ENCODE measurements around the gene SCN5A.

Gene SCN5A

DNA sequence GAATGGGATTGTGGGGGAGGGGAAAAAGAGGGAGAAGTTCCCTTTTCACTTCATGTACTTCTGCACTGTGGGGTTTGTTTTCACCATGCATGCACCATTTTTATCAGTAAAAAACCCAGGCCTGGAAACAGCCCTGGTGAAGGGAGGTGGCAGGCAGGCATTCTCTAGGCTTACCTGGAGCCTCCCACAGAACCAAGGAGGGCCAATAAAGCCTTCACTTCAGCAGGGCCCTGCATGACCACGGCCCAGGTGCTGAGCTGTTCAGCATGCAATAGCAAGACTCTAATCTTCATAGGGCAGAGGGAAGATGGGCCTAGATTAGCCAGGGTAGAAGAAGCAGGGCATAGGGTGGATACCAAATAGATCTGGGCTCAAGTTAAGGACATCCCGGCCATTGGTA lies 49.6 kb downstream of the SCN5A start:
- no peak for DNase-seq

DNA sequence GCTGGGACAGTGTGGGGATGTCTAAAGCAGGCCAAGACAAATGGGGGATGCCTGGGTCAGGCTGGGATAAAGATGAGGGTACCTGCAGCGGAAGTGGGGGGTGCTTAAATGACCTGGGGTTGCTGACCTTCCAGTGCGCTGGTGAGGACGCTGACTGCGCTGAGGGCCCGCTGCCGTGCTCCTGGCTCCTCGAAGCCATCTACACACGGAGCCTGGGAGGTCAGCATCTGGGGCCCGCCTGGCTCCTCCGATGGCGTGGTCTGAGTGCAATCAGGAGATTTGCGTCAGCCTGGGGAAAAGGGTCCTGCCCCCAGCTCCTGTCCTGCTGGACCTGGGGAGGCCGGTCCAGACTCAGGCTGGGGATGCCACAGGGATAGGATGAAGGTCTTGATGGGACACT lies 50.7 kb downstream of the SCN5A start:
- DNase-seq, result no peak

DNA sequence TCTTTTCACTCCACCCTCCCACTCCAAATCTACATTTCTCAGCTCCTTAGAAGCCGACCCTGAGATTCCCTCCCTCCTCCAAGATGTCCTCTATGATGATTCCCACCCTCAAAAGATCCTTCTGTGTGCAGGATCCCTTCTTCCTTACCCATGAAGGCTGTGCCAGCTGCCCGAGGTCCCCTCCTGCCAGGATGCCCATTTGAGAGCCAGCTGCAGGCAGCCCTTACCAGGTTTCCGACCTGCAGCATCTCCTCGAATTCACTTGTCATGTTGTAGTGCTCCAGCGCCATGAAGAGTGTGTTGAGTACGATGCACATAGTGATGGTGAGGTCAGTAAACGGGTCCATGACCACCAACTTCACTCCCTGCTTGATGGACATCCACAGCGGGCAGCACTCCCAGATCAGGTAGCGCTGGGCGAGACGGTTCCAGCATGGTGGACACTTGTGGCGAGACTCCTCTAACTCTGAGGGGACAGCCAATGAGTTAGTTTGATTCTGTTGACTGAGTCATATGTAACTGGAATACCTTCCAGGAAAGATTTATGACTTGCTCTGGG lies 51.9 kb downstream of the SCN5A start:
- DNase-seq, result no peak

DNA sequence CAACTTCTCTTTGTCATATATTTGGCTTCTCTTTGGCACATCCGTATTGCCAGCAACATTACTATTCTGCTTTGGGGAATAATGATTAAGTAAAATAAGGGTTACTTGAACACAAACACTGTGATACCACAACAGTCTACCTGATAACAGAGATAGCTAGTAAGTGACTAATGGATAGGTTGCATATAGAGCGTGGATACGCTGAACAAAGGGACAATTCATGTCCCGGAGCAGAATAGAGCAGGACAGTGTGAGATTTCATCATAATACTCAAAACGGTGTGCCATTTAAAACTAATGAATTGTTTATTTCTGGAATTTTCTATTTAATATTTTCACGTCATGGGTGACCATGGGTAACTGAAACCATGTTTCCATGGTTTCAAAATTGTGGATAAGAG lies 54.1 kb downstream of the SCN5A start:
- no peak for DNase-seq

DNA sequence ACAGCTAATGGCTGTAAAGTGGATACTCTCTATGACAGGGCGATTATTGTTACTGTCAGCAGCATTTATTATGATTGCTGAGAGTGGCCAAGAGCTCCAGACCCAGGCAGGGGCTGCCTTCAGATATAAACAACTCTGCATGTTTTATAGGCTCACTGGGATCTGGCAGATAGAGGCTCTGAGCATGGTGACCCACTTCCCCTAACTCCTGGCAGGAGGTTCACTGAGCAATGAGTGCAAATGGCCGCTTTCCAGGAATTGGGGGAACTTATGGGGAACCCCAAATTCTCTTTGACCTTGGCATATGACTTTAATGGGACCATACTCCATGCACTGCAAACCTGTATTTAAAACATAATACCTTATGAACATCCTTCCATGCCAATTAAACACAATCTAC lies 59.0 kb downstream of the SCN5A start:
- no peak for DNase-seq

DNA sequence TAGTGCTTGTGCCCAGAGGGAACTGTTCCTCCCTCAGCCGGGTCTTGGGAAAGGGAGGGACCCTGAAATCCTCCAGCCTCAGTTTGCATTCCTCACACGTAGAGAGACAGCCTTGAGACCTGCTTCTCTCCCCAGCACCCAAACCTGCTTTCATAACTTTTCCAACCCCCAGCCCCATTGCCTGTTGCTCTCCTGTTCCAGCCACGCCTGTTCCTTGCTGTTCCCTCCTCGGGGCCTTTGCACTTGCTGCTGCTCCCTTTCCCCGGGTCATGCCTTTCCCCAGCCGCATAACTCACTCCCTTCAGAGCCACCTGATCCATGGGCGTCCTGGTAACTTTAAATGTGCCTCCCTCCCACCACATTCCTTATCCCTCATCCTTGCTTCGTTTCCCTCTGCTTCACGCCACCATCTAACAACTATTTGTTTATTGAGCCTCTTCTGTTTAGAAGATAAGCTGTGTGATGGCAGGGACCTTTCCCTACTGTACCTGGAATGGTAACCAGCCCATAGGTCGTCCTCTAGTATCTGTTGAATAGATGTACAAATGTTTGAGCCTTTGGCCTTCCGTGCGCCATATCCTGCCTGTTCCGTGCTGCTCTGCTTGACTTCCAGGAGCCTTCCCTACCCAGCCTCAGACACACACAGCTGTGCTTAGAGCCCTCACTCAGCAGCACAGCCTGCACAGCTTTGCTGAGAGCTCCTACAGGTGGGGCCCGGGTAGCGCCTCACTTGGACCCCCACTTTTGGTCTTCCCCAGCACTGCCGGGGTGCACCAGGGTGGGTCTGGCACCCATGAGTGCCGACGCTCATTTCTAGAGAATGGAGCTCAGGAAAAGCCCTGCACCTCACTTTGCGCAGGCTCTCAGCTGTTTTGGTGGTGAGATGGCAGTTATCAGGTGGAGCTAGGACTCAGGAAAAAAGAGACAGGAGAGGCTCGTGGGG lies 60.2 kb downstream of the SCN5A start:
- DNase-seq, result no peak

DNA sequence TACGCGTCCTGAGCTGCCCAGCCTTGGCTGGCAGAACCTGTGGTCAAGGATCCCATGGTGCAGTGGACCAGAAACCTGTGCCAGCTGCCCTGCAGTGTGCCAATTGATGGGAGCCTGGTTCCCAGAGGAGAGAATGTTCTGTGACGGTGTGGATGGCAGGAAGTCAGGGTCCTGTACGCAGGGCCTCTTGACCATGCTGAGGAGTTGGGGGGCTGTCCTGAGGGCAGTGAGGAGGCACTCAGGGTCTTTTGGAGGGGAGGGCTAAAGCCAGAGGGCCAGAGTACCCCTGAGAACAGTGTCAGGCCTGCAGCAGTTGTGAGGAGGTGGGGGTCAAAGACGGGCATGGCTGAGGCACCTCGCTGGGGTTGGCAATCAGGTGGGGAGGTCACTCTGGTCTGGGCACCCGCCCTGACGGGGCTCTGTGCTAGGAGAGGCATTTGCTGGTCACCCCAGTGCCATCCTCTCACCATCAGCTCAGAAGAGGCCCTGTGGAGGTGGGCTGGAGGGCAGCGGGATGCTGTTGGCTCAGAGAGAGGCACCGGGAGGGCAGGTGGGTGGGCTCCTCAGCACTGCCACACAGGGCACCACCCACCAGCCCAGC lies 61.0 kb downstream of the SCN5A start:
- no peak for DNase-seq

DNA sequence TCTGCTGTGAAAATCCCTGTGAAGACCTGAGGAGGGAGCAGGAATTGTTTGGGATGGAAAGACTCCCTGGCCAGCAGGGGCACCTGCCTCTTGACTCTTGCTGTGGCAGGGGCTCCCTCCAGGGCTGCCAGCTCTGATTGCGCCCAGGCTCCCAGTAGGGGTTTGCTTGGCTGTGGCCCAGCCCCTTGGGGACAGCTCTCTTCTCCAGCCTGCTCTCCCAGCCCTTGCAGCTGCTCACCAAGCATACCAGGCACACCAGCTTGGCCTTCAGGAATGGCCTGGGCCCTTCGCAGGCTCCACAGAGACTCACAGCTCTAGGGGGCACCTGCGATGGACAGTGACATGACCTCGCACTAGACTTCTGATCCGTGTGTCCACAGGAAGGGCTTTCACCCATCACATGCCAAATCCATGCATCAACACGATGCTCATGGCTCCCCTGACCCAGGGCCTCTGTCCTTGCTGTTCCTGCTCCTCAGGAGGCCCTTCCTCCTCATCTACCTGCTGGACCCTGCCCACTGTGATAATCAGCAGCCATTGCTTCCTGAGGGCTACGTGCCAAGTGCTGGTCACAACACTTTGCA lies 61.8 kb downstream of the SCN5A start:
- no peak for DNase-seq

DNA sequence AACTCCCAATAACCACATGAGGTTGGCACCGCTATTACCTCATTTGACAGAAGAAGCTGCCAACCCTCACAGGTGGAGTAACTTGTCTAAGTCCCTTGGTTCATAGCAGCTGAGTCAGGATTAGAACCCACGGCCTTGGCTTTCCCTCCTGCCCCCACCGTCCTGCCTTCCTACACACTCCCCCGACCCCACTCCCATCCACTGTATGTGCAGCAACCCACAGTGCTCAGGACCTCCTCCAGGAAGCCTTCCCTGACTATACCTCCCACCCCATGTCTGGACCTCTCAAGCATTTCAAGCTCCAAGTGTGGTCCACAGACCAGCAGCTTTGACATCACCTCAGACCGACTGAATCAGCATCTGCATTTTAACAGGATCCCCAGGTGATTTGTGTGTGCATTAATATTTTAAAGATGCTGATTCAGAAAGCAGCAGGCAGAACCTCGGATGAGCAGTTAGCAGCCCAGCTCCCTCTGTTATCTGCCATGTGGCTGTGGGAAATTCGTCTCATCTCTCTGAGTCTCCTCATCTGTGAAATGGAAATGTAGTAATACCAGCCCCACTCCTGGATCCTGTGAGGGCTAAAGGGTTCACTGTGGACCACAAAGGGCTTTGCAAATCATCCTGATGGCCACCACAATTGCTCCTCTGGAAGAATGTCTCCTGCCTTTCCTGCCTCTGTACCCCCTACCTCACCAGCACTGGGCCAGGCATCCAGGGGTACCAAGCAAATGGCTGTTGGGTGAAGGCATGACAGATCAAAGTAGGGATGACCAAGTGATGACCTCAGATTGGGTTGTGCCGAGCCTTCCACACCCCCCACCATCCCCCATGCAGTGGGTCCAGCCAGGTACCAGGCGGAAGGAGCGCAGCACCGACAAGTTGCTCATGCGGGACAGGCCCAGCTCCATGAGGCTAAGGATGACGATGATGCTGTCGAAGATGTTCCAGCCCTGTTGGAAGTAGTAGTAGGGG lies 62.7 kb downstream of the SCN5A start:
- DNase-seq, result no peak

DNA sequence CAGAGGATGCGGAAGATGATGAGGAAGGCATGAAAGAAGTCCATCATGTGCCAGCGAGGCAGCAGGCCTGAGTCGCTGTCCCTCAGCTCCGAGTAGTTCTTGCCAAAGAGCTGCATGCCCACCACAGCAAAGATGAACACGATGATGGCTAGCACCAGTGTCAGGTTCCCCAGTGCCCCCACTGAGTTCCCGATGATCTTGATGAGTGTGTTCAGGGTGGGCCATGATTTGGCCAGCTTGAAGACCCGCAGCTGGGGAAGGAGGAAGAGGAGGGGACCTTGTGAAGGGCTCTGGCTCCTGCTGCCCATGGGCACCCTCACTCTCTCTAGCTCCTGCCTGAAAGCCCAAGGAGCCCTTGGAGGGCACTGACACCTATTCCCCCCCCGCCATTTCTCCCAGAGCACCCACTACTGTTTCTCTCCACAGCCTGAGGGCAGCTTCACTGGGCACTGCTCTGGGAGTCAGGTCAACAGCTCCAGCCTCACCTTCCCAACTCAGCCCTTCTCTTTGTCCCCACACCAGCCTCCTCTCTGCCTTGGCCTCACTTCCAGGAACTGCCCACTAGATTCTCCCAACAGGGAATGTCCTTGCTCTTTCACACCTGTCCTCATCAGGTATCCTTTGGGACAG lies 63.6 kb downstream of the SCN5A start:
- DNase-seq, result no peak

DNA sequence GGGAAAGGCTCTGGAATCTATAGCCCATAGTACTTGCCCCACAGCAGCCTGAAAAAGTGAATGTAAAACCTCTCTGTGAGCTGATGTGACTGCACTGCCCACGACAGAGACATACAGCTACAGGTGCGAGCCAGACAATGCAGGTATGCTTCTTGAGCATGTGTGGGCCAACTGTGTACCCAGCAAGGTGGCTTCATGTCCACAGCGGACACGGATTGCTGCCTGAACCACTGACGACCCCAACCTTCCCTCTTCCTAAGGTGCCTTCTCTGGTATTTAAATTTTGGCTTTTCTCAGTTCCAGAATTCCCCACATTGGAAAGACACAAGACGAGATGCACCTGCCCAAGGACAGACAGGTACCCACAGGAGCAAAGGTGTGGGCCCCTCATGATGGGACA lies 65.8 kb downstream of the SCN5A start:
- no peak for DNase-seq

DNA sequence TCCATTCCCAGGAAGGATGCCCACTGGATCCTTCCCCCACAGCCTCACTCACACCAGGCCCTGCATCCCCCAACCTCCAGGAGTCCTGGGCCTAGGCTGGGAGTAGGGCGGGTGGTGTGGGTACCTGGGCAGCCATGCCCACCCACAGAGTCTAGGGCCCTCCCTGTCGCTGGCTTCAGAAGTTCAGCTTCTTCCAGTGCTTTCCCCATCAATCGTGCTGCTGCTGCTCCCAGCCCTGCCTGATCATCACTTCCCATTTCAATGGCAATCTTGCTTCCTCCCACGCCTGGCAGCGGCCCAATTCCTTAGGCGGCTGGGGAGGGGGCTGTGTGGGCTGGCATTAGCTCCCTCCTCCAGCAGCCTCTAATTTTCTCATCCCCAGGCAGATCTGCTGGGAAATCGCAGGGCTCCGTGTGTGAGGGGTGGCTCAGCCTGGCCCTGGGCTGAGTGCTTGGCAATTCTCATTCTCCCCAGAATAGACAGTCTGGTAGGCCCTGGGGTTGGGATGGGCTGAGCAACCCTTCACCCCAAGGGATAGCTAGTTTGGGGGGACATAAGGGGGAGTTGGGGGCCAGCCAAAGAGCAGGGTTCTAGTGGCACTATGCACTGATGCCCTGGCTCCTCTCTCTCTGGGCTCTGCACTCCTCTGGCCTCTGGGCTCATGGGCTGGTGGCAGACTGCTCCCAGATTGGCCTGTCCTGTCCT lies 66.4 kb downstream of the SCN5A start:
- DNase-seq, result no peak

DNA sequence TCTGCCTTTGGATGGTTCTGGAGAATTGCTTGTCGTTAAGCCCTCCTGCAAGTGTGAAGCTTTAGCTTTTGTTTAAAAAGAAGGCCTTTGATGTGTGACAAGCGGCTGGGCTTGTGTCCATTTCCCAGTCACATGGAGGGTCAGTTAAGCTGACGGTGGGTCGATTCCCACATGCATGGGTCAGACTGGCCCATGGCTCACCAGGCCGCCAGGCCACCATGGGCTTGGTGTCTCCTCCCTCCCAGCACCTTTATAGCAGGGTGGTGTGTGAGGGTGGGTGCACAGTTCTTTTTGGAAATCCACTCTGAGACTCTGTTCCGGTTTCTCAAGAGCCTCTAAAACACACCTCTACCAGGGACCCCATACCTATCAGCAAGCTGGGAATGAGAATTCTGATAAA lies 67.2 kb downstream of the SCN5A start:
- no peak for DNase-seq

DNA sequence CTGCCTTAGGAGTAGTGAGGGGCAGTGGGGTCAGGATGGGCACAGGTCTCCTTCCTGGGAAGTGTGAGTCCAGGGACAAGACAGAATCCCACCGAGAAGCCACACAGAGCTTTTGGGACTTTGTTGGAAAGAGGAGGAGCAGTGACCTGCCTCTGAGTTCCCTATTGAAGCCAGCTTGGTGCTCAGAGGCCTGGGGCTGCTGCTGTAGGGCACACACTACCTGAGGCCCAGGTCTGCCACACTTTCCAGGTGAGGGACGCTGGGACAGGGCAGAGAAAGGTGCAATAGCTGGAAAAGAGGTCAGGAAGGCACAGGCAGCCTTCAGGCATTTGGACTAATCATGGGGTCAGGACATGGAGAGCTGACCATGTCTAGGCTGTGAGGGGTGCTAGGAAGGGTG lies 67.7 kb downstream of the SCN5A start:
- no peak for DNase-seq

DNA sequence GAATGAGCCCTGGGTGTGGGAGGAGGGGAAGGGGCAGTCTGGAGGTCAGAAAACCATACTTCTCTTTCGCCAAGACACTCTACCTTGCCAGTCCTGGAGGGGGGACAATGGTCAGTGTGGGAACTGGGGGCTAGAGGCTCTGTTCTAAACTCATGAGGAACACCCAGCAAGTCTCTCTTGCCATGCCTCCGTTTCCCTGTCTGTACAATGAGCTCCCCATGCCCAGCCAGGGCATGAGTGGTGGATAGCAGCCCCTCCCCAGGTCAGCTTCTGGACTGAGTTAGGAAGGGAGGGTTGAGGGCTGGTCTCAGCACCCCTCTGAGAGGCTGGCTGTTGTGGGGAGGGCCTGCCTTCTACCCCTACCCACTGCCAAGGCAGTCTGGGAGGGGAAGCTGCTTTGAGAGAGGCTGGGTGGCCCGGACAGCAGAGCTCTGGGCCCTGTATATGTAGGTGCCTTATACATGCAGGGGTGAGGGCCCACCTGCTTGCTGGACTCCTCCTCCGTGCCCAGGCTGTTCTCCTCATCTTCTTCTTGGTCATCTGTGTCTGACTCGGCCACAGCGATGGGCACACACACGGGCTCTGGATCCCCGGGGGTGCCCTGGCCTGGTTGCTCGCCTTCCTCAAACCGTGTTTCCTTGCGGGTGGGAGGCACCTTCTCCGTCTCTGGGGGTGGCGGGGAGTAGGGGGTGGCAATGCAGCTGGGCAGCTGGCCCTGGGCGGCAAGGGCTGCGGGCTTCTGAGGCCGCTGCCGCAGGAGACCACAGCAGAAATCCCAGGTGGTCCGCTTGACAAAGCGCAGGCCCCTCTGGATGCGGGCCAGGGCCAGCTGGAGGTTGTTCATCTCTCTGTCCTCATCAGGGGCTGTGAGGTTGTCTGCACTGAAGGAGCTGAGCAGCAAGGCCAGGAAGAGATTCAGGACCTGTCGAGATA lies 68.8 kb downstream of the SCN5A start:
- no peak for DNase-seq

DNA sequence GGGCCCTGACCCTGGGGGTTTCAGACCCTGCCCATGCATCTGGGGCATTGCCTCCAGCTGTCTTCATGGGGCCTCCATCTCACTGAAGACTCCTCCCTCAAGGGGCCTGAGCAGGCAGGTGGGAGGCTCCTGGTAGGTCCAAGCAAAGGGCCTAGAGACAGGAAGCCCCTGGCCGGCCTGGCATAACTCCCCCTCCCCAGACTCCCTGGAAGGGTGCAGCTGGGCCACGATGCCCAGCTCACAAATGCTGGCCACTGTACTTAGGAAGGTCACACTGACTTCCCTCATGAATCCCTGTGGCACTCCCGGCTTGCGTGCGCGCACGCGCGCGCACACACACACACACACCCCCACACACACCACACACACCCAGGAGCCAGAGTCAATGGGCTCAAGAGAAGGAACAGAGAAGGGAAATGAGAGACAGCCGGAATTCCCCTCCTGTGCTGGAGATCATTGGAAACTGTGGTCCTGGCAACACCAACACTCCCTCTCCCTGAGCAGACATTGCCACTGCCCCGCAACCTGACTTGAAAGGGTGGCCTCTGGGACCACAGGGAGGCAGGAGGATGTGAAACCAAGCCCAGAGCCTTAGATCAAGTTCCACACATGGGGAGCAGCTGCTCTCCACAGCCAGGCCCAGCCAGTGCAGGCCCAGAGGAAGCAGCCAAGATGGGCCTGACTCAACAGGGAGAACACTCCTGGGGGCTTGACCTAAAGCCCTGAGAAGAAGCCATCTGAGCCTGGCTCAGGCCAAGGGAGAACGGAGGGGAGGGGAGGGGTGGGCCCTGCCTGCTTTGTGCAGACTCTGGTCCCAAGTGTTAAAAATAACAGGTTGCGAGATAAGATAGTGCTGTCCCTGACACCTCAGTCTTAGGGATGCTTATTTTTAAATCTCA lies 69.7 kb downstream of the SCN5A start:
- DNase-seq, result no peak

DNA sequence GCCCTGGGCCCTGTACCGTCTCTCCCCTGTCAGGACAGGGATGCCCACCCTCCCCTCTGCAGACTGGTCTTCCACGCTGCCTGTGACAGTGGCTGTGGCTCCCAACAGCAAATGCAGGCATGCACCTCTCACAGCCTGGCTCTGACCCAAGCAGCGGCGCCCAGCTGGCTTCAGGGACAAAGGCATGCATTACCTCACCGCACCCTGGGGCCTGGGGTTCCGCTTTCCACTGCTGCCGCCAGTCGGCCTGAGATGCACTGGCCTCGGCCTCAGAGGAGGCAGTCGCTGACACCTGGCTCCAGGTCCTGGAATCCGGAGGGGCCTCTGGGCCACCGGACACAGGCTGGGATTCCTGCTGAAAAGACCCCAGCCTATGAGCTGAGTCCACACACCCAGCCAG lies 70.3 kb downstream of the SCN5A start:
- no peak for DNase-seq

DNA sequence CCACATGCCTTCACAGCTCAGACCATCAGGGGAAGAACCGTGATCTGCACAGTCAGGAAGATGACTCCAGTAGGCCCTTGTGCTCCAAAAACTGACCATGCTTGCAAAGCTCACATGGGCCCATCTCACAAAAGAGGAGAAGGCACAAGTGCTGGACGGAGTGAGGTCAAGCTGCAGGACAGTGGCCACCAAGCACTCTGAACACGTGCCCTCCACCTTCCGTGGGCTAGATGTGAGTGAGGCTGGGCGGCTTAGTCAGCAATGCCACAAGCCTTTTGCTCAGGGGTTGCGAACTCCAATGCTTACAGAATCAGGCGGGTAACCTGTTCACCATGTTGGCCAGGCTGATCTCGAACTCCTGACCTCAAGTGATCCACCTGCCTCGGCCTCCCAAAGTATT lies 70.9 kb downstream of the SCN5A start:
- DNase-seq, result no peak

DNA sequence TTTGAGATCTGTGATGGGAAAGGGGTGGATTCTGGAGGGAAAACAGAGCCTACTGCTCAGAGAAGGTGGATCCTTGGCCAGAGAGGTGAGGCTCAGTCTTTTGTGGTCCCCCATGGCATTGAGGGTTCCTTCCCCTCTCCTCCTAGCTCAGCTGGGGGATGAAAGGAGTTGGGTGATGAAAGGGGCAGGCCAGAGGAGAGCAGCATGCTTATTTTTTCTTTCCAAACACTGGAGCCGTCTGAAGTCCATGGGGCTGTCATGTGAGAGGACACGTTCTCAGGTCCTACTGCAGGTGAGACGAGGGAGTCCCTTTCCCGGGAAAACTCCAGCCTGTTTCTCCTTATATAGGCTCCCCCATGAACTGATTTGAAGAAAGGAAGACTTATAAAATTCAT lies 71.4 kb downstream of the SCN5A start:
- no peak for DNase-seq

Measured in SW 1271 (cell line).